HG03521 (cell line): ENCODE results near the gene SLC7A9.
"Not testable (repeated sequence)": the region's sequence is repeated elsewhere in the genome, so short reads cannot be mapped to it uniquely, and the experiment has no call there.

Experiments
- ATAC-seq: cut with Tn5 transposase; IDR thresholded peaks from one replicate; pipeline ENCODE4 v1.9.1; 2021; ENCODE audit warnings: mild to moderate bottlenecking, moderate library complexity; ENCODE audit not compliant: unreplicated experiment

SLC7A9 gene

GRCh38 chr19:32809254-32809653, 60.3 kb downstream of the SLC7A9 start:
- no peak for ATAC-seq

- ATAC-seq: no peak
Observed at GRCh38 chr19:32808236-32808635, 61.3 kb downstream of the SLC7A9 start.

DNA sequence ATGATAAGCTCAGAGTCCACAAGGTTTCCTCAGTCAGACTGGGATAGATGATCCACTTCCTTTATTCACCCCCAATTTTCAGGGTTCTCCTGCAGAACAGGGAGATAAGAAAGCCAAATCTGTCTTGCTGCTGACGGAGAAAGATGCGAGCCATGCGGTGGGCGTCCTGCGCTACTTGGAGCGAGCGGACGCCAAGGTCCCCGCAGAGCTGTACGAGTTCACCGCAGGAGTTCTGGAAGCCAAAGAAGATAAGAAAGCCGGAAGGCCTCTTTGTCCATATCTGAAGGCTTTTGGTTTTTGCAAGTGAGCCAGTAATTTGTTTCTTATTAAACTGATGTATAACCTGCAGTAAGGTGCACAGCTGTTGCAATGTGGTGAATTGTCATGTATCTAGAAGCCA, 66.7 kb downstream of the SLC7A9 start:
- ATAC-seq: no peak

GRCh38 chr19:32800754-32801153, 68.8 kb downstream of the SLC7A9 start:
- no peak for ATAC-seq

- ATAC-seq: no peak
Observed at GRCh38 chr19:32800191-32800590, 69.4 kb downstream of the SLC7A9 start.

DNA sequence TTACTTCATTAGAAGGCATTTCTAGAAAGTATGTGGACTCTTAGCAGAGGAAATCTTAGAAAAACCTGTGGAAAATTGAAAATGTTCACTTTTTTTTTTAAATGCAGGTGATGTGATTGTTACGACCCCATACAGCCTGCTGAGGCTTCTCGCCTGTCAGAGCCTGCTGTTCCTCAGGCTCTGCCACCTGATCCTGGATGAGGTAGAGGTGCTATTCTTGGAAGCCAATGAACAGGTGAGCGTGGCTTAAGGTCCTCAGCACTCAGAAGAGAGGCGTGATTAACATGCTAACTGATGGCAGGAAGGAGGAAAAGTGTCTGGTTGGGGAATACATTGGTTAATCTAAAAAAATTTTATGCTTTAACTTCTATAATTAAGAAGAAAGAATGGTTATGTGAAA, 71.4 kb downstream of the SLC7A9 start:
- ATAC-seq: no peak

- ATAC-seq: no peak
Observed at GRCh38 chr19:32789429-32789828, 80.1 kb downstream of the SLC7A9 start.

GRCh38 chr19:32787895-32788294, 81.7 kb downstream of the SLC7A9 start:
- ATAC-seq: not testable (repeated sequence)

DNA sequence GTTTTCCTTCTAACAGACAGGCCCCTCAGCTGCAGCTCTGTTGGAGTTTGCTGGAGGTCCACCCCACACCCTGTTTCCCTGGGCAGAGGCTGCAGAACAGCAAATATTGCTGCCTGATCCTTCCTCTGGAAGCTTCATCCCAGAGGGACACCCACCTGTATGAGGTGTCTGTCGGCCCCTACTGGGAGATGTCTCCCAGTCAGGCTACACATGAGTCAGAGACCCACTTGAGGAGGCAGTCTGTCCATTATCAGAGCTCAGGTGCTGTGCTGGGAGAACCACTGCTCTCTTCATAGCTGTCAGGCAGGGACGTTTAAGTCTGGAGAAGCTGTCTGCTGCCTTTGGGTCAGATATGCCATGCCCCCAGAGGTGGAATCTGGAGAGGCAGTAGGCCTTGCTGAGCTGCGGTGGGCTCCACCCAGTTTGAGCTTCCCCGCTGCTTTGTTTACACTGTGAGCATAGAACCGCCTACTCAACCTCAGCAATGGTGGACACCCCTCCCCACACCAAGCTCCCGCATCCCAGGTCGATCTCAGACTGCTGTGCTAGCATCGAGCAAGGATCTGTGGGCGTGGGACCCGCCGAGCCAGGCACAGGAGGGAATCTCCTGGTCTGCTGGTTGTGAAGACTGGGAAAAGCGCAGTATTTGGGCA, 82.3 kb downstream of the SLC7A9 start:
- not testable (repeated sequence) for ATAC-seq

- not testable (repeated sequence) for ATAC-seq
Observed at GRCh38 chr19:32782089-32782488, 87.5 kb downstream of the SLC7A9 start.

- ATAC-seq: no peak
Observed at GRCh38 chr19:32781280-32781679, 88.3 kb downstream of the SLC7A9 start.
